Measurements from ENCODE around the gene B4GAT1. TPM values are rescaled to one million over a fixed set of nuclear protein-coding genes. Genes with fewer than 3 reads are reported as not detected.
A peak's percentile ranks its signal among the peaks of the same experiment; 100 is the strongest.

B4GAT1 gene
- total and polyA plus RNA-seq, 2 of the 13 experiments (the other 11 are each of a cell fraction or from before 2014, with no cell fraction given), result 40.4 to 109 TPM

DNA sequence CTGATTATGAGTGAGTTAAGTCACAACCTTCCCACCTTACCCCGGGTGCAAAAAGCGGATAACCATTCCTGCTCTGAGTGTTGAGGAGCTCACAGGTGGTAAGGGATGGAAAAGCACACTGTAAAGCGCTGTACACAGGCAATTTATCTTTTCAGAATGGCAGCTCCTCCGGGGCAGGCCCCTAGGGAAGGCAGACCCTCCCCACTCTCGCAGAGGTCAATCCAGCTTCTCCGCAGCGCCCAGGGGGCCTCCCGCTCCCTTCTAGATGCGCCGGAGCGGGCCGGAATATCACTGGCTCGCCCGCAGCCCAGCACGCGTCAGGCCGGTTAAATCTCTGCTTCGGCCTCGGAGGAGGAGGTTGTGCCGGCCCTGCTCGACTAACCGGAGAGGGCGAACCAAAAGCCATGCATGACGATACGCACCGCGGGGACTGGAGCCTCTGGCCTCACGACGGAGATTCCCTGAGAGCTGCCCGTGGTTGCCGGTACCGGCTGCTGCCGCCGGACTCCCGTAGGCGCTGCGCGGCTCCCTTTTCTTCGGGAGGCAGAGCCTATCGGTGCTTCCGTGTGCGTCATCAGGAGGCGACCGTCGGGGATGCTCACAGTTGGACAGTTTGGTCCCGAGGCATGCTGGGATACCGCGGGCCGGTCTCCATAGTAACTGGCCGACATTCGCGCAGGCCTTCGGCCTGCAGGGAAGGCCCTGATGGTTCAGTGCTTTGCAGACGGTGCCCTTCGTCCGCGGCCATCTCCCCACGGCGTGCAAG is 2.7 kb downstream of the B4GAT1 start, which contains the start of gene BRMS1 (continued):
- peak; percentile 88 for TF ChIP-seq POGK (CRISPR knock-in tag; conservative IDR thresholded peaks at IDR 0.05)
- no peak for TF ChIP-seq ZNF18 (CRISPR knock-in tag; IDR thresholded peaks at IDR 0.05; ENCODE audit: insufficient replicate concordance)
- no peak for TF ChIP-seq ZNF589 (CRISPR knock-in tag; conservative IDR thresholded peaks at IDR 0.05)
- TF ChIP-seq ZNF704 (CRISPR knock-in tag; IDR thresholded peaks at IDR 0.05; ENCODE audit: borderline replicate concordance), result no peak
- no peak for TF ChIP-seq IKZF1 (IDR thresholded peaks at IDR 0.05)
- peak; percentile 35; the same call in 1 of the 2 replicates for TF ChIP-seq PPARG (CRISPR knock-in tag; conservative IDR thresholded peaks at IDR 0.05)
- no peak for TF ChIP-seq SMARCC2 (IDR thresholded peaks at IDR 0.05)
- TF ChIP-seq, protein P1, sequence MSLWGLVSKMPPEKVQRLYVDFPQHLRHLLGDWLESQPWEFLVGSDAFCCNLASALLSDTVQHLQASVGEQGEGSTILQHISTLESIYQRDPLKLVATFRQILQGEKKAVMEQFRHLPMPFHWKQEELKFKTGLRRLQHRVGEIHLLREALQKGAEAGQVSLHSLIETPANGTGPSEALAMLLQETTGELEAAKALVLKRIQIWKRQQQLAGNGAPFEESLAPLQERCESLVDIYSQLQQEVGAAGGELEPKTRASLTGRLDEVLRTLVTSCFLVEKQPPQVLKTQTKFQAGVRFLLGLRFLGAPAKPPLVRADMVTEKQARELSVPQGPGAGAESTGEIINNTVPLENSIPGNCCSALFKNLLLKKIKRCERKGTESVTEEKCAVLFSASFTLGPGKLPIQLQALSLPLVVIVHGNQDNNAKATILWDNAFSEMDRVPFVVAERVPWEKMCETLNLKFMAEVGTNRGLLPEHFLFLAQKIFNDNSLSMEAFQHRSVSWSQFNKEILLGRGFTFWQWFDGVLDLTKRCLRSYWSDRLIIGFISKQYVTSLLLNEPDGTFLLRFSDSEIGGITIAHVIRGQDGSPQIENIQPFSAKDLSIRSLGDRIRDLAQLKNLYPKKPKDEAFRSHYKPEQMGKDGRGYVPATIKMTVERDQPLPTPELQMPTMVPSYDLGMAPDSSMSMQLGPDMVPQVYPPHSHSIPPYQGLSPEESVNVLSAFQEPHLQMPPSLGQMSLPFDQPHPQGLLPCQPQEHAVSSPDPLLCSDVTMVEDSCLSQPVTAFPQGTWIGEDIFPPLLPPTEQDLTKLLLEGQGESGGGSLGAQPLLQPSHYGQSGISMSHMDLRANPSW (CRISPR knock-in tag; IDR thresholded peaks at IDR 0.05; ENCODE audit: borderline replicate concordance), result no peak; the same call in 1 of the 2 replicates
- TF ChIP-seq ZNF496 (CRISPR knock-in tag; IDR thresholded peaks at IDR 0.05; ENCODE audit: insufficient replicate concordance), result no peak
- TF ChIP-seq ZNF180 (CRISPR knock-in tag; IDR thresholded peaks at IDR 0.05; ENCODE audit: borderline replicate concordance, low read depth), result no peak
- TF ChIP-seq NFKB2 (CRISPR knock-in tag; IDR thresholded peaks at IDR 0.05; ENCODE audit: borderline replicate concordance), result peak; percentile 94; the same call in 1 of the 2 replicates
- no peak; the same call in 1 of the 2 replicates for TF ChIP-seq ZNF205 (CRISPR knock-in tag; IDR thresholded peaks at IDR 0.05)
- no peak for TF ChIP-seq TBP (CRISPR knock-in tag; IDR thresholded peaks at IDR 0.05)
- 0 out of 2 replicates have a peak, but pooled peaks have one; percentile 46 for TF ChIP-seq HES4 (CRISPR knock-in tag; IDR thresholded peaks at IDR 0.05; ENCODE audit: borderline replicate concordance)
- no peak for TF ChIP-seq TCF12 (IDR thresholded peaks at IDR 0.05)
- no peak for TF ChIP-seq TCF12 (CRISPR knock-in tag; IDR thresholded peaks at IDR 0.05)
- TF ChIP-seq, protein P2, sequence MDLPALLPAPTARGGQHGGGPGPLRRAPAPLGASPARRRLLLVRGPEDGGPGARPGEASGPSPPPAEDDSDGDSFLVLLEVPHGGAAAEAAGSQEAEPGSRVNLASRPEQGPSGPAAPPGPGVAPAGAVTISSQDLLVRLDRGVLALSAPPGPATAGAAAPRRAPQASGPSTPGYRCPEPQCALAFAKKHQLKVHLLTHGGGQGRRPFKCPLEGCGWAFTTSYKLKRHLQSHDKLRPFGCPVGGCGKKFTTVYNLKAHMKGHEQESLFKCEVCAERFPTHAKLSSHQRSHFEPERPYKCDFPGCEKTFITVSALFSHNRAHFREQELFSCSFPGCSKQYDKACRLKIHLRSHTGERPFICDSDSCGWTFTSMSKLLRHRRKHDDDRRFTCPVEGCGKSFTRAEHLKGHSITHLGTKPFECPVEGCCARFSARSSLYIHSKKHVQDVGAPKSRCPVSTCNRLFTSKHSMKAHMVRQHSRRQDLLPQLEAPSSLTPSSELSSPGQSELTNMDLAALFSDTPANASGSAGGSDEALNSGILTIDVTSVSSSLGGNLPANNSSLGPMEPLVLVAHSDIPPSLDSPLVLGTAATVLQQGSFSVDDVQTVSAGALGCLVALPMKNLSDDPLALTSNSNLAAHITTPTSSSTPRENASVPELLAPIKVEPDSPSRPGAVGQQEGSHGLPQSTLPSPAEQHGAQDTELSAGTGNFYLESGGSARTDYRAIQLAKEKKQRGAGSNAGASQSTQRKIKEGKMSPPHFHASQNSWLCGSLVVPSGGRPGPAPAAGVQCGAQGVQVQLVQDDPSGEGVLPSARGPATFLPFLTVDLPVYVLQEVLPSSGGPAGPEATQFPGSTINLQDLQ (CRISPR knock-in tag; IDR thresholded peaks at IDR 0.05), result 0 out of 2 replicates have a peak, but pooled peaks have one; percentile 18
- TF ChIP-seq ZBTB7A (CRISPR knock-in tag; IDR thresholded peaks at IDR 0.05), result no peak
- TF ChIP-seq U2AF1 (optimal IDR thresholded peaks at IDR 0.05; ENCODE audit: low read depth, low read length), result no peak
